ENCODE results near the gene GEMIN5.

- TF ChIP-seq CTCF (IDR thresholded peaks at IDR 0.05) (no peak), POLR2A (IDR thresholded peaks at IDR 0.05) (no peak)
These were observed 14.3 kb downstream of the GEMIN5 start for GRCh38 chr5:154923441-154924430.

All from right lobe of liver (tissue), 4 donors.